ENCODE data around the gene SRSF1. TPM values are rescaled to one million over a fixed set of nuclear protein-coding genes. Genes with fewer than 3 reads are reported as not detected.

SRSF1 gene
- 100 to 1,000 TPM; 150 to 188 (median 184) TPM for total RNA-seq
- long read RNA-seq, donor 1, transcript SRSF1-204 (4 exons, 1,720 nt) = minor isoform, 8 of 71 reads
- long read RNA-seq, donor 1, transcript SRSF1-201 (4 exons, 1,513 nt) = major isoform, 48 of 71 reads
- long read RNA-seq, donor 1, partial matches to known transcripts = 3 of 71 reads
- long read RNA-seq, donor 1, other reads (novel, unspliced or antisense) = 8 of 71 reads
- long read RNA-seq, donor 2, transcript SRSF1-201 (4 exons, 1,513 nt) = major isoform, 30 of 49 reads
- long read RNA-seq, donor 2, transcript SRSF1-204 (4 exons, 1,720 nt) = minor isoform, 10 of 49 reads
- long read RNA-seq, donor 2, partial matches to known transcripts = 0 of 49 reads
- long read RNA-seq, donor 2, other reads (novel, unspliced or antisense) = 8 of 49 reads

GRCh38 chr17:58006924-58007780 is at the start of gene SRSF1:
Gene SRSF1, minus strand, starts transcription at chr17:58007246. Its CDS starts 109 bp downstream, at chr17:58007137.
- TF ChIP-seq CTCF (IDR thresholded peaks at IDR 0.05) = no peak
- no peaks in the 10 kb centered on the region for H3K36me3 ChIP-seq (ENCODE audit: low read depth)
- H3K9me3 ChIP-seq = no peaks in the 10 kb centered on the region
- ATAC-seq (peak; percentile 96), DNase-seq (peak; percentile 97 to 99 (median 98))
- peaks cover 27% of the 10 kb centered on the region for H3K4me1 ChIP-seq (ENCODE audit: low read depth)
- peak within 1 kb of the TSS; percentile 83 for H3K4me3 ChIP-seq
- intact Hi-C loops (cut with DNase I, micrococcal nuclease) = loop anchor here (10.0 kb wide), 1 partner anchor 108 kb away; no protein-coding TSS in a partner anchor

GRCh38 chr17:58056476-58056875 is 49.4 kb upstream of the SRSF1 start:
- ATAC-seq = no peak
- no peak overlapping the region for H3K4me3 ChIP-seq
- H3K9me3 ChIP-seq = no peaks in the 10 kb centered on the region
- H3K36me3 ChIP-seq (ENCODE audit: low read depth) = no peaks in the 10 kb centered on the region
- no peaks in the 10 kb centered on the region for H3K4me1 ChIP-seq (ENCODE audit: low read depth)
- no peak for DNase-seq
- intact Hi-C loops (cut with DNase I, micrococcal nuclease) = no loop called here
- no peak for TF ChIP-seq CTCF (IDR thresholded peaks at IDR 0.05)

- ATAC-seq (no peak), DNase-seq (no peak)
- Histone ChIP-seq H3K9me3 (no peaks in the 10 kb centered on the region), H3K36me3 (ENCODE audit: low read depth) (no peaks in the 10 kb centered on the region), H3K4me3 (no peak overlapping the region), H3K4me1 (ENCODE audit: low read depth) (no peaks in the 10 kb centered on the region)
- intact Hi-C loops (cut with DNase I, micrococcal nuclease) = no loop called here
- no peak for TF ChIP-seq CTCF (IDR thresholded peaks at IDR 0.05)
Observed at GRCh38 chr17:58054641-58055040, 47.6 kb upstream of the SRSF1 start.

- no peaks in the 10 kb centered on the region for H3K36me3 ChIP-seq (ENCODE audit: low read depth)
- H3K9me3 ChIP-seq = no peaks in the 10 kb centered on the region
- H3K4me1 ChIP-seq (ENCODE audit: low read depth) = no peaks in the 10 kb centered on the region
- TF ChIP-seq CTCF (IDR thresholded peaks at IDR 0.05) = no peak
- no peak overlapping the region for H3K4me3 ChIP-seq
- ATAC-seq = no peak
- DNase-seq = no peak
- intact Hi-C loops (cut with DNase I, micrococcal nuclease) = no loop called here
Observed at GRCh38 chr17:58052945-58053715, 46.1 kb upstream of the SRSF1 start.

- H3K4me1 ChIP-seq (ENCODE audit: low read depth) = no peaks in the 10 kb centered on the region
- H3K4me3 ChIP-seq = no peak overlapping the region
- DNase-seq = no peak
- no peak for ATAC-seq
- H3K9me3 ChIP-seq = no peaks in the 10 kb centered on the region
- no peaks in the 10 kb centered on the region for H3K36me3 ChIP-seq (ENCODE audit: low read depth)
- TF ChIP-seq CTCF (IDR thresholded peaks at IDR 0.05) = no peak
- intact Hi-C loops (cut with DNase I, micrococcal nuclease) = no loop called here
Observed at GRCh38 chr17:58052407-58052806, 45.4 kb upstream of the SRSF1 start.
